Uterus (tissue), 4 donors: Measurements from ENCODE around the gene LTBP4. TPM values are rescaled to one million over a fixed set of nuclear protein-coding genes. Genes with fewer than 3 reads are reported as not detected.

Experiments
- DNase-seq, 2 donors: peaks; one replicate each; pipeline ENCODE4 v3.0.0-alpha.2; 2019 to 2020
- H3K27ac ChIP-seq, 2 donors: fragments of 200-600 bp; sonication (generic); 1 replicate in 1 of 2; 2 replicates in 1 of 2; pipeline ENCODE4 v1.5.1; 2016 to 2018
- H3K27me3 ChIP-seq, 2 donors: fragments of 200-600 bp; sonication (generic); one replicate each; pipeline ENCODE4 v1.5.1; 2018 to 2019; ENCODE audit warnings: control low read depth in 1 of 2
- H3K36me3 ChIP-seq, 2 donors: fragments of 200-600 bp; sonication (generic); one replicate each; pipeline ENCODE4 v1.5.1; 2019; ENCODE audit warnings: control low read depth in 1 of 2
- H3K4me1 ChIP-seq, 2 donors: fragments of 200-600 bp; sonication (generic); one replicate each; pipeline ENCODE4 v1.5.1; 2018 to 2019; ENCODE audit warnings: control low read depth in 1 of 2
- H3K4me3 ChIP-seq, 2 donors: fragments of 200-600 bp; sonication (generic); 1 replicate in 1 of 2; 2 replicates in 1 of 2; pipeline ENCODE4 v1.5.1; 2018 to 2019; ENCODE audit warnings: mild to moderate bottlenecking in 1 of 2
- H3K9me3 ChIP-seq, 2 donors: fragments of 200-600 bp; sonication (generic); one replicate each; pipeline ENCODE4 v1.5.1; 2019; ENCODE audit warnings: control low read depth in 1 of 2
- CTCF ChIP-seq, 4 experiments: fragments of 200-600 bp in 2 of 4; fragments of 450-650 bp in 2 of 4; sonication (generic) in 2 of 4; IDR thresholded peaks; one replicate each; pipeline ENCODE4 v1.5.1; 2016 to 2019; ENCODE audit warnings: antibody characterized with exemption in 4 of 4, mild to moderate bottlenecking in 2 of 4, moderate library complexity in 1 of 4
- POLR2A ChIP-seq, 2 donors: fragments of 450-650 bp; IDR thresholded peaks; one replicate each; pipeline ENCODE4 v1.6.1; 2016; ENCODE audit warnings: antibody characterized with exemption in 2 of 2, mild to moderate bottlenecking in 1 of 2, moderate library complexity in 1 of 2
- intact Hi-C: fragments of 100-400 bp; cut with DNase I; formaldehyde crosslinking; loops from one replicate; pipeline ENCODE4 v1.15.1; 2023; ENCODE audit warnings: low total_unique reads
- total RNA-seq, 4 donors: library from RNA; depleted of rRNA in 3 of 4; stranded (reverse); fragments of >200 nt in 3 of 4; gene quantifications; one replicate each; pipeline versions ENCODE4 v1.1.0 to v1.2.4, GENCODE V29; 2014 to 2023
- donor health status: DM: yes; HTN: yes; CAD: no.

Gene LTBP4
- total RNA-seq, 4 donors from 2014 or later, result 163 to 1,000 (median 501) TPM

- no peak overlapping the region for H3K4me3 ChIP-seq
- H3K36me3 ChIP-seq, result no peaks in the 10 kb centered on the region
- H3K4me1 ChIP-seq, result no peaks in the 10 kb centered on the region
- no peak for DNase-seq
- no peak overlapping the region for H3K27ac ChIP-seq
- no peaks in the 10 kb centered on the region for H3K27me3 ChIP-seq
- H3K9me3 ChIP-seq, result no peaks in the 10 kb centered on the region
- no peak for TF ChIP-seq CTCF (IDR thresholded peaks at IDR 0.05)
- TF ChIP-seq POLR2A (IDR thresholded peaks at IDR 0.05), result no peak
- intact Hi-C loops, result no loop called here
Measured at GRCh38 chr19:40625406-40626120, 24.4 kb downstream of the LTBP4 start.

DNA sequence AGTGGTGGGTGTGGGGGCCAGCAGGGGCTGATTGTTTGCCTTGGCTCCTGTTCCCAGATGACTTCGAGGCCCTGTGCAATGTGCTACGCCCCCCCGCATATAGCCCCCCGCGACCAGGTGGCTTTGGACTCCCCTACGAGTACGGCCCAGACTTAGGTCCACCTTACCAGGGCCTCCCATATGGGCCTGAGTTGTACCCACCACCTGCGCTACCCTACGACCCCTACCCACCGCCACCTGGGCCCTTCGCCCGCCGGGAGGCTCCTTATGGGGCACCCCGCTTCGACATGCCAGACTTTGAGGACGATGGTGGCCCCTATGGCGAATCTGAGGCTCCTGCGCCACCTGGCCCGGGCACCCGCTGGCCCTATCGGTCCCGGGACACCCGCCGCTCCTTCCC, 25.7 kb downstream of the LTBP4 start:
- no peak for DNase-seq
- TF ChIP-seq CTCF (IDR thresholded peaks at IDR 0.05) (no peak), POLR2A (IDR thresholded peaks at IDR 0.05) (no peak)
- Histone ChIP-seq H3K4me3 (no peak overlapping the region), H3K36me3 (no peaks in the 10 kb centered on the region), H3K9me3 (no peaks in the 10 kb centered on the region), H3K27me3 (no peaks in the 10 kb centered on the region), H3K4me1 (no peaks in the 10 kb centered on the region), H3K27ac (no peak overlapping the region)
- intact Hi-C loops, result no loop called here

DNA sequence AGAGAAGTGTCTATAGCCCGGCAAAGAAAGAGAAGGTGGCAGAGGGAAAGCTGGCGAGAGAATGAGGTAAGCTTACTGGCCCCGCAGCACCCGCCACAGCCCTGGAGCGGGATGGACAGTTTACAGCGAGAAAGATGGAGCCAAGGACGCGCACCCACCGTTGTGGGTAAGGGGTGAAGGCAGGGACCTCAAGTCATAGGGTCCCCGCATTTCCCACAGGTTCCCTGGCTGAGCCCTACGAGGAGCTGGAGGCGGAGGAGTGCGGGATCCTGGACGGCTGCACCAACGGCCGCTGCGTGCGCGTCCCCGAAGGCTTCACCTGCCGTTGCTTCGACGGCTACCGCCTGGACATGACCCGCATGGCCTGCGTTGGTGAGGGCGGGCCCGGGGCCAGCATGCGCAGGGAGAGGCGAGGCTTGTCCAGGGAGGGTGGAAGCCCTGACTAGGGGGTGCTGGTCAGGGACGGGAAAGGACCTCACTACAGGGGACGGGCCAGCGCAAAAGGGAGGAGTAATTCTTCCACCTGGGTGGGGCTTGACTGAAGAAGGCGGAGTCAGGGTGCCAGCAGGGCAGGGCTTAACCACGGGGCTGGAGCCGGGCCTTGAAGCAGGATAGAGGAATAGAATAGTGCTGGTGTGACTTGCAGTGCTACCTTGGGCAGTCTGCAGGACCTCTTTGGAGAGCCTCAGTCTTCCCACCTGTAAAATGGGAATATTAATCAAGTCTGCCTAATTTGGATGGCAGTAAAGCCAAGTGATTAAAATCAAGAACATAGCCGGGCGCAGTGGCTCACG, 26.5 kb downstream of the LTBP4 start:
- H3K36me3 ChIP-seq, result no peaks in the 10 kb centered on the region

DNA sequence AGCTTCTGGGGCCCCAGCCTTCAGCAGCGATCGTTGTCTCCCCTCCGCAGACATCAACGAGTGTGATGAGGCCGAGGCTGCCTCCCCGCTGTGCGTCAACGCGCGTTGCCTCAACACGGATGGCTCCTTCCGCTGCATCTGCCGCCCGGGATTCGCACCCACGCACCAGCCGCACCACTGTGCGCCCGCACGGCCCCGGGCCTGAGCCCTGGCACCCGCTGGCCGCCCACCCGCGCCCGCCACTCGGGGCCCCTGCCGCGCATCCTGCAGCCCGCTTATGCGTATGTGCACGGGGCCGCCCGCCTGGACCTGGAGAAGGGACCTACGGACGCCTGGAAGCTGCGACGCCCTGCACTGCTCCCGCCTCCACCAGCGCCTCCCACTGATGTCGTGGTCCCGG, 28.2 kb downstream of the LTBP4 start:
- TF ChIP-seq CTCF (IDR thresholded peaks at IDR 0.05) (no peak), POLR2A (IDR thresholded peaks at IDR 0.05) (no peak)
- no peaks in the 10 kb centered on the region for H3K27me3 ChIP-seq
- no peak overlapping the region for H3K4me3 ChIP-seq
- intact Hi-C loops, result no loop called here
- no peak for DNase-seq
- H3K36me3 ChIP-seq, result no peaks in the 10 kb centered on the region
- peaks cover 3 to 4% of the 10 kb centered on the region in 2 donors for H3K4me1 ChIP-seq
- H3K9me3 ChIP-seq, result no peaks in the 10 kb centered on the region
- H3K27ac ChIP-seq, result no peak overlapping the region

More for the DNA sequence above, 26.5 kb downstream of the LTBP4 start:
- no peak overlapping the region for H3K27ac ChIP-seq
- H3K4me1 ChIP-seq, result no peaks in the 10 kb centered on the region
- H3K4me3 ChIP-seq, result no peak overlapping the region
- intact Hi-C loops, result no loop called here
- no peaks in the 10 kb centered on the region for H3K27me3 ChIP-seq
- no peak for DNase-seq
- no peaks in the 10 kb centered on the region for H3K9me3 ChIP-seq
- TF ChIP-seq POLR2A (IDR thresholded peaks at IDR 0.05), result no peak
- TF ChIP-seq CTCF (IDR thresholded peaks at IDR 0.05), result no peak

DNA sequence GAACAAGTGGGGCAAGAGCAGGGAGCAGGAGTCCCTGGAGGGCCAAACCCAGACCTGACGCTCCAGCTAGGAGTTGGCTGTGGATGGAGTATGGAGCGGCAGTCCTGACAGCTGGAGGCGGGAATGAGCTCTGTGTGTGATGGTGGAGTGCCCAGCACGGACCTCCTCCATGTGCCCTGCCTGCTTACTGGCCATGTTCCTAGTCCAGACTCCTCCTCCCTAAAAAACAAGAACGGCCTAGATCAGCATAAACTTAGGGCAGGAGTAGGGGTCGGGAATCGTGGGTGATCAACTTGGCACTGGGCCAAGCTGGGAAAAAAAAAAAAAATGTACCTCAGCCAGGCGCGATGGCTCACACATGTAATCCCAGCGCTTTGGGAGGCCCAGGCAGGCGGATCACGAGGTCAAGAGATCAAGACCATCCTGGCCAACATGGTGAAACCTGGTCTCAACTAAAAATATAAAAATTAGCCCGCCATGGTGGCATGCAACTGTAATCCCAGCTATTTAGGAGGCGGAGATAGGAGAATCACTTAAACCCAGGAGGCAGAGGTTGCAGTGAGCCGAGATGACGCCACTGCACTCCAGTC, 29.5 kb downstream of the LTBP4 start:
- Histone ChIP-seq H3K27me3 (no peaks in the 10 kb centered on the region), H3K9me3 (no peaks in the 10 kb centered on the region), H3K4me3 (no peak overlapping the region), H3K27ac (no peak overlapping the region), H3K4me1 (peaks cover 3 to 4% of the 10 kb centered on the region in 2 donors), H3K36me3 (no peaks in the 10 kb centered on the region)
- TF ChIP-seq CTCF (IDR thresholded peaks at IDR 0.05) (no peak), POLR2A (IDR thresholded peaks at IDR 0.05) (no peak)
- no peak for DNase-seq
- intact Hi-C loops, result no loop called here
